Thyroid gland (tissue), 4 donors: Measurements from ENCODE around the gene MBD3L2B.
"Not testable (repeated sequence)": the region's sequence is repeated elsewhere in the genome, so short reads cannot be mapped to it uniquely, and the experiment has no call there.

Experiments used
- CTCF ChIP-seq, 6 experiments: fragments of 200-600 bp in 3 of 6; fragments of 450-650 bp in 3 of 6; sonication (generic) in 3 of 6; IDR thresholded peaks; one replicate each; pipeline ENCODE4 v1.5.1; 2016 to 2019; ENCODE audit warnings: antibody characterized with exemption in 6 of 6, mild to moderate bottlenecking in 2 of 6, inconsistent platforms in 1 of 6, moderate library complexity in 1 of 6
- POLR2A ChIP-seq, 2 donors: fragments of 450-650 bp; IDR thresholded peaks; one replicate each; pipeline ENCODE4 v1.6.1; 2017; ENCODE audit warnings: antibody characterized with exemption in 2 of 2, mild to moderate bottlenecking in 2 of 2, moderate library complexity in 1 of 2

- not testable (repeated sequence) for TF ChIP-seq POLR2A, CTCF (IDR thresholded peaks at IDR 0.05)
Measured at GRCh38 chr19:7056371-7056770, 35.1 kb upstream of the MBD3L2B start.
